Measurements from ENCODE around the gene AOAH.

The AOAH gene

GRCh38 chr7:36547416-36547815 is 176.9 kb downstream of the AOAH start:
- no peaks in the 10 kb centered on the region for H3K36me3 ChIP-seq (ENCODE audit: insufficient read depth, low read length)
- no peaks in the 10 kb centered on the region for H3K27me3 ChIP-seq (ENCODE audit: insufficient read depth, low read length, poor library complexity, severe bottlenecking)
- no peaks in the 10 kb centered on the region for H3F3A ChIP-seq (ENCODE audit: low read depth)
- no peaks in the 10 kb centered on the region for H3K4me1 ChIP-seq (ENCODE audit: insufficient read depth, low read length, poor library complexity, severe bottlenecking)
- no peak overlapping the region for H3K4me3 ChIP-seq (ENCODE audit: low read length, poor library complexity, severe bottlenecking)
- no peak overlapping the region for H3K4me2 ChIP-seq (ENCODE audit: low read depth, low read length, poor library complexity, severe bottlenecking)
- H3K9ac ChIP-seq (ENCODE audit: low read depth, low read length, poor library complexity, severe bottlenecking) = no peak overlapping the region
- no peak overlapping the region for H2AFZ ChIP-seq (ENCODE audit: low read length)
- TF ChIP-seq CTCF (conservative IDR thresholded peaks at IDR 0.05; ENCODE audit: low read length) (no peak), EZH2phosphoT487 (IDR thresholded peaks at IDR 0.05; ENCODE audit: borderline replicate concordance) (no peak)
- no peaks in the 10 kb centered on the region for H4K20me1 ChIP-seq (ENCODE audit: insufficient read depth, low read length, poor library complexity, severe bottlenecking)
- H3K9me3 ChIP-seq (ENCODE audit: insufficient read depth, low read depth, low read length) = no peaks in the 10 kb centered on the region
- no peaks in the 10 kb centered on the region for H3K9me2 ChIP-seq (replicated peaks; ENCODE audit: low read depth, low read length)
- H3K79me2 ChIP-seq (ENCODE audit: insufficient read depth, low read length) = no peaks in the 10 kb centered on the region

GRCh38 chr7:36546331-36546730 is 178.0 kb downstream of the AOAH start:
- Histone ChIP-seq H3K79me2 (ENCODE audit: insufficient read depth, low read length) (no peaks in the 10 kb centered on the region), H3K9me2 (replicated peaks; ENCODE audit: low read depth, low read length) (no peaks in the 10 kb centered on the region), H3K4me1 (ENCODE audit: insufficient read depth, low read length, poor library complexity, severe bottlenecking) (no peaks in the 10 kb centered on the region), H3K27me3 (ENCODE audit: insufficient read depth, low read length, poor library complexity, severe bottlenecking) (no peaks in the 10 kb centered on the region), H4K20me1 (ENCODE audit: insufficient read depth, low read length, poor library complexity, severe bottlenecking) (no peaks in the 10 kb centered on the region), H3K4me3 (ENCODE audit: low read length, poor library complexity, severe bottlenecking) (no peak overlapping the region), H3K9me3 (ENCODE audit: insufficient read depth, low read depth, low read length) (no peaks in the 10 kb centered on the region), H3K4me2 (ENCODE audit: low read depth, low read length, poor library complexity, severe bottlenecking) (no peak overlapping the region), H3K36me3 (ENCODE audit: insufficient read depth, low read length) (no peaks in the 10 kb centered on the region), H2AFZ (ENCODE audit: low read length) (no peak overlapping the region), H3K9ac (ENCODE audit: low read depth, low read length, poor library complexity, severe bottlenecking) (no peak overlapping the region), H3F3A (ENCODE audit: low read depth) (no peaks in the 10 kb centered on the region)
- no peak for TF ChIP-seq CTCF (conservative IDR thresholded peaks at IDR 0.05; ENCODE audit: low read length)
- no peak for TF ChIP-seq EZH2phosphoT487 (IDR thresholded peaks at IDR 0.05; ENCODE audit: borderline replicate concordance)

- no peaks in the 10 kb centered on the region for H3K79me2 ChIP-seq (ENCODE audit: insufficient read depth, low read length)
- H3K4me3 ChIP-seq (ENCODE audit: low read length, poor library complexity, severe bottlenecking) = no peak overlapping the region
- H3K36me3 ChIP-seq (ENCODE audit: insufficient read depth, low read length) = peaks cover under 1% of the 10 kb centered on the region; the same call in 1 of the 2 replicates
- H3K9me2 ChIP-seq (replicated peaks; ENCODE audit: low read depth, low read length) = no peaks in the 10 kb centered on the region
- no peaks in the 10 kb centered on the region for H3F3A ChIP-seq (ENCODE audit: low read depth)
- no peak overlapping the region for H3K4me2 ChIP-seq (ENCODE audit: low read depth, low read length, poor library complexity, severe bottlenecking)
- no peaks in the 10 kb centered on the region for H3K9me3 ChIP-seq (ENCODE audit: insufficient read depth, low read depth, low read length)
- TF ChIP-seq CTCF (conservative IDR thresholded peaks at IDR 0.05; ENCODE audit: low read length) (no peak), EZH2phosphoT487 (IDR thresholded peaks at IDR 0.05; ENCODE audit: borderline replicate concordance) (no peak)
- no peak overlapping the region for H3K9ac ChIP-seq (ENCODE audit: low read depth, low read length, poor library complexity, severe bottlenecking)
- H4K20me1 ChIP-seq (ENCODE audit: insufficient read depth, low read length, poor library complexity, severe bottlenecking) = no peaks in the 10 kb centered on the region
- no peaks in the 10 kb centered on the region for H3K27me3 ChIP-seq (ENCODE audit: insufficient read depth, low read length, poor library complexity, severe bottlenecking)
- H3K4me1 ChIP-seq (ENCODE audit: insufficient read depth, low read length, poor library complexity, severe bottlenecking) = no peaks in the 10 kb centered on the region
- no peak overlapping the region for H2AFZ ChIP-seq (ENCODE audit: low read length)
Measured at GRCh38 chr7:36545291-36545690, 179.0 kb downstream of the AOAH start.

Measured in Loucy (cell line).